NT2/D1 (cell line): Measurements from ENCODE around the gene PIP5K1C.

Experiments used
- SUZ12 ChIP-seq: IDR thresholded peaks from 2 replicates; pipeline ENCODE4 v1.6.1; 2011; ENCODE audit not compliant: insufficient read length, insufficient read depth; ENCODE audit errors: extremely low read depth
- YY1 ChIP-seq: IDR thresholded peaks from 2 replicates; pipeline ENCODE4 v1.6.1; 2011; ENCODE audit not compliant: insufficient read length, insufficient read depth
- ZNF274 ChIP-seq: IDR thresholded peaks from 2 replicates; pipeline ENCODE4 v1.6.1; 2011; ENCODE audit warnings: mild to moderate bottlenecking, low read depth, low read length

DNA sequence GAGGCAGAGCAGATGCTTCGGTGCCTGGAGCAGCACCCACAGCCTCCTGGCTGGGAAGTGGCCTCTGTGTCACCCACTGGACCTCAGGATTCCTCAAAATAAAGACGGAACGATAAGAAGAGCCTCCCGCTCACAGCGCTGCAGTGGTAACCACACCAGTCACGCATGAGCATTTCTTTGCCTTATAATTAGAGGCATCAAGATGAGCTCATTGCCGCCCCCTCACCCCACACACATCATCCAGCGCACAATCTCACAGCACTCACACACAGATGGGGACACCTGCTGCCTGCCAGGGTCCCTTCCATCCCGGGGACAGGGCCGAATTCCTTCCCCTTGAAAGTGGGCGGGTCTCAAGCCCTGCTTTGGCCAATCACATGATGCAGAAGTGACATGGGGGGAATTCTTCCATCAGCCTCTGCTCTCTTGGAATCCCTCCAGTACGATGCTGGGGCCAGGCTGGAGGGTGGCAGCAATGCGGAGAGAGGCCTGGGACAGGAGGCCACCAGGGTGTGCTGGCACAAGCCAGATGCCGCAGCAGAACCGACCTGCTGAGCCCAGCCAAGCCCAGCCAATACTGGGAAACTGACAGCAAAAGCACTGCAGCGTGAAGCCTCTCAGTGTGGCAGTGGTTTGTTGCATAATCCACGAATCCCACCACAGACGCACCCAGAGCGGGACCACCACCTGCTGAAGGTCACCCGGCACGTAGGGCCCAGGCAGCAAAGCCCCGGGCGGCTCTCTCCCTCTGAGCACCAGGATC is 16.0 kb downstream of the PIP5K1C start:
- TF ChIP-seq SUZ12 (no peak), YY1 (no peak), ZNF274 (no peak)
